HFFc6 (cell line): ENCODE data around the gene SKIDA1. TPM values are rescaled to one million over a fixed set of nuclear protein-coding genes. Genes with fewer than 3 reads are reported as not detected.

Experiments
- DNase-seq: peaks from one replicate; pipeline ENCODE4 v3.0.0-alpha.2; 2018
- H3K27ac Mint-ChIP-seq: 2 replicates; pipeline ENCODE4 v1.8.0; 2020; ENCODE audit warnings: mild to moderate bottlenecking, mixed read lengths
- H3K27me3 Mint-ChIP-seq: 2 replicates; pipeline ENCODE4 v1.8.0; 2021; ENCODE audit warnings: mild to moderate bottlenecking, moderate library complexity, mixed read lengths; ENCODE audit not compliant: insufficient read depth
- H3K36me3 Mint-ChIP-seq: 2 replicates; pipeline ENCODE4 v1.8.0; 2021; ENCODE audit warnings: low read depth, mixed read lengths
- H3K4me1 Mint-ChIP-seq: 2 replicates; pipeline ENCODE4 v1.8.0; 2020; ENCODE audit warnings: low read depth, mixed read lengths
- H3K4me3 Mint-ChIP-seq: 2 replicates; pipeline ENCODE4 v1.8.0; 2020; ENCODE audit warnings: mild to moderate bottlenecking, moderate library complexity, mixed read lengths
- H3K9me3 Mint-ChIP-seq: 2 replicates; pipeline ENCODE4 v1.8.0; 2020; ENCODE audit warnings: mild to moderate bottlenecking, mixed read lengths
- total RNA-seq, 6 experiments: library from RNA; stranded (reverse); fragmentation: NEBNext Ultra II Directional; extraction: Animal tissue kit (Norgen Biotek cat#: 25700); gene quantifications; 2 replicates in 1 of 6; 3 replicates in 5 of 6; pipeline ENCODE4 v1.2.3, GENCODE V29; 2021
- TF ChIP-seq, protein P1 (sequence below): fragments of 200-600 bp; sonication (generic); IDR thresholded peaks from 2 replicates; pipeline ENCODE4 v1.5.0; 2021; ENCODE audit warnings: antibody characterized with exemption, mild to moderate bottlenecking

The SKIDA1 gene
- total RNA-seq, 6 experiments from 2014 or later, result 0.35 to 0.71 (median 0.46) TPM

DNA sequence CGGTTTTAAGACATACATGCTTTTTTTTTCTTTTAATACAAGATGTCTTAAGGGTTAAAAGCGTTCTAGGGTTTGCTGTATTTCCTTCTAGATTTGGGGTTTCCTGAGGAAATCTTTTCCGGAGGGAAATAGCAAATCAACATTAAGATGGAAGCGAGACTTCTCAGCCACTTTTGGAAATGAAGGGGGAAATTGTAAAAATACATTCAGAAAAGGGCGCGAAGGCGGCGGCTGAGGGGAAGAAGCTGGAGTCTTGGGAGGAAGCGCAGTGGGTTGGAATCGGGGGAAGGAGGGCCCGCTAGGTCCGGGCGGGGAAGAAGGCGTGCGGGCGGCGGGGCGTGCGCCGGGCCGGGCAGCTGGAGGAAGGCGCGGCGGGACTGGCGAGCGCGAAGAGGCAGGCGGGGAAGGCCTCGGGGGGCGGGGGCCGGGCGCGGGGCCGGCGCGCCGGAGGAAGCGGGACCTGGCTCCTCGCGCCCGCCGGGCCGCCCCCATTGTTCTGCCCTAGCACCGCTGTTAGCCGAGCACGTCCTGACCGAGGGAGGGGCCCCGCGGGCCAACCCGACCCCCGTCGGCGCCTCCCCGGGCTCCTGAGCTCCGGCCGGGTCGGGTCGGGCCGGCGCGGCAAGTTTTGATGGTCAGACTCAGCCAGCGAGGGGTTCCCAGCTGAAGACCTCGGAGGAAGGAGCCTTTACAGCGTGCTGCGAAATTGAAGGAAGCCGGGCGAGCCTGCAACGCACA, 1.5 kb upstream of the SKIDA1 start:
- DNase-seq, result no peak
- Mint-ChIP-seq H3K27ac (peak overlapping the region; percentile 98), H3K36me3 (no peaks in the 10 kb centered on the region), H3K9me3 (no peaks in the 10 kb centered on the region), H3K4me3 (peak overlapping the region; percentile 89), H3K27me3 (peaks cover 1% of the 10 kb centered on the region; the same call in 1 of the 2 replicates), H3K4me1 (peaks cover 55% of the 10 kb centered on the region)
- TF ChIP-seq, protein P1, sequence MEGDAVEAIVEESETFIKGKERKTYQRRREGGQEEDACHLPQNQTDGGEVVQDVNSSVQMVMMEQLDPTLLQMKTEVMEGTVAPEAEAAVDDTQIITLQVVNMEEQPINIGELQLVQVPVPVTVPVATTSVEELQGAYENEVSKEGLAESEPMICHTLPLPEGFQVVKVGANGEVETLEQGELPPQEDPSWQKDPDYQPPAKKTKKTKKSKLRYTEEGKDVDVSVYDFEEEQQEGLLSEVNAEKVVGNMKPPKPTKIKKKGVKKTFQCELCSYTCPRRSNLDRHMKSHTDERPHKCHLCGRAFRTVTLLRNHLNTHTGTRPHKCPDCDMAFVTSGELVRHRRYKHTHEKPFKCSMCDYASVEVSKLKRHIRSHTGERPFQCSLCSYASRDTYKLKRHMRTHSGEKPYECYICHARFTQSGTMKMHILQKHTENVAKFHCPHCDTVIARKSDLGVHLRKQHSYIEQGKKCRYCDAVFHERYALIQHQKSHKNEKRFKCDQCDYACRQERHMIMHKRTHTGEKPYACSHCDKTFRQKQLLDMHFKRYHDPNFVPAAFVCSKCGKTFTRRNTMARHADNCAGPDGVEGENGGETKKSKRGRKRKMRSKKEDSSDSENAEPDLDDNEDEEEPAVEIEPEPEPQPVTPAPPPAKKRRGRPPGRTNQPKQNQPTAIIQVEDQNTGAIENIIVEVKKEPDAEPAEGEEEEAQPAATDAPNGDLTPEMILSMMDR, result no peak

DNA sequence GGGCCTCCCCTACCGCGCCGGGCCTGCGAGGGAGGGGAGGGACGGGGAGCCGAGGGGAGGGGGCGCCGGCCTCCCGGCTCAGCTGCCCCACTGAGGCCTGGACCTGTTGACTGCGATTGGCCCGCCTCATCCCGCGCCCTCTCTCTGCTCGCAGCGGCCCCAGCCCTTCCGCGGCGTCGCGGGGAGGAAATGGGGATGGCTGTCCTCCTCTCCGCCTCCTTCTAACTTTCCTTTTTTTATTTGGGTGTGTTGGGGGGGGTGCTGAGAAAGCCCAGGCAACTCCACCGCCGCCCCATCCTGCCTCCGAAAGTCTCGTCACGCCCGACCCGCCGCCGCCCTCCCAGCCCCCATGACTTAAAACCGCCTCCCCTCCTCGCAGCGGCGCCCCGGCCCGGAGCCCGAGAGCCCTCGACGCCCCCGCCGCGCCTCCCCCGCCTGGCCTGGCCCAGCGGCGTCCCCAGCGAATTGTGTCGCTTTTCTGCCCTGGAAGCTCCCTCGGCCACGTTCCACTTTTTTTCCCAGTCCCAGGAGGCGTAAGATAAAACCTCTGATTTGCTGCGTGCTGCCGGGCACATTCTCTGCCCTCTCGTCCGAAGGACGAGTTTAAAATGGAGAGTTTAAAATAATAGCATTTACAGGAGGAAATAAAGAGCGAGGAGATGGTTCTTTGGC, 842 bp upstream of the SKIDA1 start:
- no peaks in the 10 kb centered on the region for H3K36me3 Mint-ChIP-seq
- TF ChIP-seq, protein P1, result no peak
- peak; percentile 59 for DNase-seq
- H3K27me3 Mint-ChIP-seq, result peaks cover 1% of the 10 kb centered on the region; the same call in 1 of the 2 replicates
- peak overlapping the region; percentile 89 for H3K4me3 Mint-ChIP-seq
- no peaks in the 10 kb centered on the region for H3K9me3 Mint-ChIP-seq
- H3K4me1 Mint-ChIP-seq, result peaks cover 55% of the 10 kb centered on the region
- peak overlapping the region; percentile 98 for H3K27ac Mint-ChIP-seq

DNA sequence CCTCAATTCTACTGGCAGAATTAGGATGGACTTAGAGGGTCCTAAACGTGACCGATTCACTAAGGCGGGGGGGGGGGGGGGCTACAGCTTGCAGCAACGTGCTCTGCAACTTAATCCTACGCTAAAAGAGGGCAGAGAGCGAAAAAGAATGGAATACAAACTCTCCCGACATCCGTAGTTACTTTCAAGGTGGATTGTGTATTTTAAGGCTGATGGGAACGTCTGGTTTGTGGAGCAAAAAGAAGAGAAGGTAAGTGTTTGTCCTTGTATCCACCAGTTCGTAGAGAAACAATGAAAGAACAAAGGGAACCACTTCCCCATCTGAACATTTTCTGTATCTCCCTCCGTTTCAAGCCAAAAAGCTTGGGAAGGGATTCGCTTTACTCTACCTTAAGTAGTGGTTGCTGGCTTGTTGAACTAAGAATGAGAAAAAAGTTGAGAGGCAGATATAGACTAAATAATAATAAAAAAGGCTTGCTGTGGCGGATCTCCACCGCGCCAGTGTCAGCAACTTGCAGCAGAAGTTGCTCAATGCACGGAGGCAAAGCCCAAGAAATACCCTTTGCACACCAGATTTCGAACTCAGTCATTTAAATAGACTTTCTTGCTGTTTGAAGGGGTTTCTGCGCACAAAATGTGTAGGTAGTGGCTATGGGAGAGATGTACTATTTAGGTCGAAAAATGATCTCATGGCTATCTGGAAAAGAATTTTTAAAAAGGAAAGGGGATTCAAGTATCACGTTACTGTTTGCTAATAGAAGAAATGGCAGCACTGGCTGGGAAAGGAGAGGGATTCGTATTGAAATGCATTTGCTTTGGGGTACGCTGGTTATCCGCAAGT, 736 bp downstream of the SKIDA1 start:
- peaks cover 1% of the 10 kb centered on the region; the same call in 1 of the 2 replicates for H3K27me3 Mint-ChIP-seq
- no peaks in the 10 kb centered on the region for H3K36me3 Mint-ChIP-seq
- peak overlapping the region; percentile 89 for H3K4me3 Mint-ChIP-seq
- H3K4me1 Mint-ChIP-seq, result peaks cover 65% of the 10 kb centered on the region
- H3K27ac Mint-ChIP-seq, result peak overlapping the region; percentile 98
- H3K9me3 Mint-ChIP-seq, result no peaks in the 10 kb centered on the region
- TF ChIP-seq, protein P1, result no peak
- no peak for DNase-seq

DNA sequence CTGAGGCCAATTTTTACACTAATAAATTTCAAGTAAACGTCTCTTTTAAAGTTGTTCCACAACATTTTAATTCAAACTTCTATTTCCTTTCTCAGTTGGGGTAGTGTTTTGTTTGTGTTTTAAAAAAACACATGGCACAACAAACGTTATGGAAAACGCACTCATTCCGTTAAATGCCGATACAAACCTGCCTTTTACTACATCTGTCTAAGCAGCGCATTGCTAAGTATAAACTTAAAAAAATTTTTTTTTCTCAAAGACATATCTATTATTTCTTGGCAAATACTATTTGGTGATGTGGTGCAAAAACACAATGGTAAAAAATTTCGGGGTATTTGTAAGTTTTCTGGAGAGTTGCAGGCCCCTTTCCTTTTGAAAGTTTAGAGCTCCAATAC, 1.4 kb downstream of the SKIDA1 start:
- H3K27me3 Mint-ChIP-seq, result peaks cover 1% of the 10 kb centered on the region; the same call in 1 of the 2 replicates

DNA sequence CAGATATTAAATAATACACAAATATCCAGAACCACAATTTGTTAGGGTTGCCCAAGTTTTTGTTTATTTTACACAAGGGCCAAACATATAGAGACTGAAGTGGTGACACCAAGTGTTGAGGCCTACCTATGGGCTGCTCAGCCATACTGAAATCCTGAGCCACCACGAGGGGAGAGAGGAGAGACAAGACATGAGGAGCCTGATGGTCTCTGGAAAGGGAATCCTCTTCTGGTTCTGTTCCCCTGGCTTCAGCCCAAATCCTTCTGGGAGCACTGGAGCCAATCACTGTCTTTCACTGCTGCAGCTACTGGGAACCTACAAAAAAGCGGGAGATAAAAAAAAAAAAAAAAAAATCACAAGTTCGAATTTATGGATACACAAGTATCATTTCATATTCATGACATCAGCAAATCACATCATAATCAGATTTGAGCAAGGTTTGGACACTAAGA, 1.9 kb downstream of the SKIDA1 start:
- Mint-ChIP-seq H3K9me3 (no peaks in the 10 kb centered on the region), H3K27ac (peak overlapping the region; percentile 54), H3K4me1 (peaks cover 65% of the 10 kb centered on the region), H3K27me3 (peaks cover 1% of the 10 kb centered on the region; the same call in 1 of the 2 replicates), H3K4me3 (peak overlapping the region; percentile 89; the same call in 1 of the 2 replicates), H3K36me3 (no peaks in the 10 kb centered on the region)
- no peak for DNase-seq
- TF ChIP-seq, protein P1, result no peak

More for the DNA sequence above, 1.4 kb downstream of the SKIDA1 start:
- Mint-ChIP-seq H3K36me3 (no peaks in the 10 kb centered on the region), H3K9me3 (no peaks in the 10 kb centered on the region), H3K4me1 (peaks cover 67% of the 10 kb centered on the region), H3K27ac (peak overlapping the region; percentile 98), H3K4me3 (peak overlapping the region; percentile 89)
- DNase-seq, result no peak
- TF ChIP-seq, protein P1, result no peak
